ENCODE measurements around the gene SMYD2.

Gene SMYD2

GRCh38 chr1:214360116-214360515 lies 79.2 kb downstream of the SMYD2 start:
- TF ChIP-seq CTCF (IDR thresholded peaks at IDR 0.05; ENCODE audit: insufficient read depth, low read depth, low read length, missing control alignments), result no peak
- no peak overlapping the region for H3K4me3 ChIP-seq (ENCODE audit: low read length)
- DNase-seq (ENCODE audit: low read depth), result no peak

GRCh38 chr1:214360525-214361164 lies 79.7 kb downstream of the SMYD2 start:
- TF ChIP-seq CTCF (IDR thresholded peaks at IDR 0.05; ENCODE audit: insufficient read depth, low read depth, low read length, missing control alignments), result no peak
- no peak overlapping the region for H3K4me3 ChIP-seq (ENCODE audit: low read length)
- DNase-seq (ENCODE audit: low read depth), result no peak

- no peak overlapping the region for H3K4me3 ChIP-seq (ENCODE audit: low read length)
- TF ChIP-seq CTCF (IDR thresholded peaks at IDR 0.05; ENCODE audit: insufficient read depth, low read depth, low read length, missing control alignments), result no peak
- no peak for DNase-seq (ENCODE audit: low read depth)
Measured at GRCh38 chr1:214361636-214362035, 80.7 kb downstream of the SMYD2 start.

- no peak overlapping the region for H3K4me3 ChIP-seq (ENCODE audit: low read length)
- TF ChIP-seq CTCF (IDR thresholded peaks at IDR 0.05; ENCODE audit: insufficient read depth, low read depth, low read length, missing control alignments), result no peak
- no peak for DNase-seq (ENCODE audit: low read depth)
Measured at GRCh38 chr1:214362188-214362882, 81.4 kb downstream of the SMYD2 start.

- no peak for TF ChIP-seq CTCF (IDR thresholded peaks at IDR 0.05; ENCODE audit: insufficient read depth, low read depth, low read length, missing control alignments)
- no peak for DNase-seq (ENCODE audit: low read depth)
Measured at GRCh38 chr1:214363386-214363785, 82.4 kb downstream of the SMYD2 start.

GRCh38 chr1:214364386-214364785 lies 83.4 kb downstream of the SMYD2 start:
- DNase-seq (ENCODE audit: low read depth), result no peak
- no peak overlapping the region for H3K4me3 ChIP-seq (ENCODE audit: low read length)
- no peak for TF ChIP-seq CTCF (IDR thresholded peaks at IDR 0.05; ENCODE audit: insufficient read depth, low read depth, low read length, missing control alignments)

More at GRCh38 chr1:214363386-214363785, 82.4 kb downstream of the SMYD2 start:
- no peak overlapping the region for H3K4me3 ChIP-seq (ENCODE audit: low read length)
